Right lobe of liver (tissue), 6 donors: ENCODE data around the gene BEND3. TPM values are rescaled to one million over a fixed set of nuclear protein-coding genes. Genes with fewer than 3 reads are reported as not detected.

Experiments used
- ATAC-seq, 4 donors: fragments of 200-7000 bp; cut with Tn5 transposase; one replicate each; pipeline ENCODE4 v1.9.1; 2020; ENCODE audit warnings: mild to moderate bottlenecking in 4 of 4, moderate library complexity in 4 of 4
- DNase-seq, 3 donors: peaks; one replicate each; pipeline ENCODE4 v3.0.0-alpha.2; 2020
- H3K27ac ChIP-seq, 3 donors: fragments of 200-600 bp; one replicate each; pipeline ENCODE4 v1.8.0; 2022
- H3K27me3 ChIP-seq, 2 donors: fragments of 200-600 bp; one replicate each; pipeline ENCODE4 v1.8.0; 2022
- H3K36me3 ChIP-seq, 4 donors: fragments of 200-600 bp; sonication (generic) in 1 of 4; one replicate each; pipeline versions ENCODE4 v1.5.1 to v1.8.0; 2017 to 2022; ENCODE audit warnings: control low read depth in 1 of 4
- H3K4me1 ChIP-seq, 4 donors: fragments of 200-600 bp; sonication (generic) in 1 of 4; one replicate each; pipeline versions ENCODE4 v1.5.1 to v1.8.0; 2017 to 2022; ENCODE audit warnings: control low read depth in 1 of 4
- H3K4me3 ChIP-seq, 3 donors: fragments of 200-600 bp; one replicate each; pipeline ENCODE4 v1.8.0; 2022
- H3K9me3 ChIP-seq, 4 donors: fragments of 200-600 bp; sonication (generic) in 1 of 4; one replicate each; pipeline versions ENCODE4 v1.5.1 to v1.8.0; 2017 to 2022; ENCODE audit warnings: control low read depth in 1 of 4
- POLR2A ChIP-seq: fragments of 450-650 bp; IDR thresholded peaks from one replicate; pipeline ENCODE4 v1.6.1; 2017; ENCODE audit warnings: antibody characterized with exemption, mild to moderate bottlenecking
- WGBS: methylation state at CpG from one replicate; pipeline ENCODE4 v1.1.6; 2018; ENCODE audit warnings: low coverage, low lambda C conversion rate; ENCODE audit not compliant: insufficient coverage; ENCODE audit errors: missing lambda C conversion rate; 5-methylcytosine and 5-hydroxymethylcytosine counted together
- intact Hi-C, 2 donors: fragments of 100-400 bp; cut with DNase I; formaldehyde crosslinking; loops; one replicate each; pipeline versions ENCODE4 v1.11.2 to v1.14.1; 2022
- total RNA-seq, 6 experiments: library from RNA; depleted of rRNA in 2 of 6; stranded (reverse); fragments of >200 nt in 2 of 6; fragmentation: NEBNext Ultra II Directional in 3 of 6; extraction: Animal tissue kit (Norgen Biotek cat#: 25700) in 3 of 6; gene quantifications; one replicate each; pipeline versions ENCODE4 v1.1.0 to v1.2.4, GENCODE V29; 2016 to 2023
- TF ChIP-seq, protein P1 (sequence below), 4 donors: fragments of 200-600 bp in 3 of 4; fragments of 450-650 bp in 1 of 4; IDR thresholded peaks; one replicate each; pipeline versions ENCODE4 v1.5.1 to v1.8.0; 2016 to 2022; ENCODE audit warnings: antibody characterized with exemption in 4 of 4, mild to moderate bottlenecking in 2 of 4
- donor health status: DM: no; HTN: yes; CAD: no.
- donor health status: DM: no; HTN: no; CAD: no.
- donor health status: DM: no; HTN: no; CAD: no.
- donor health status: DM: no; HTN: yes; CAD: no.
- donor health status: DM: no; HTN: yes; CAD: no.

The BEND3 gene
- total RNA-seq, 6 experiments from 2014 or later = 0.83 to 2.7 (median 1.4) TPM

DNA sequence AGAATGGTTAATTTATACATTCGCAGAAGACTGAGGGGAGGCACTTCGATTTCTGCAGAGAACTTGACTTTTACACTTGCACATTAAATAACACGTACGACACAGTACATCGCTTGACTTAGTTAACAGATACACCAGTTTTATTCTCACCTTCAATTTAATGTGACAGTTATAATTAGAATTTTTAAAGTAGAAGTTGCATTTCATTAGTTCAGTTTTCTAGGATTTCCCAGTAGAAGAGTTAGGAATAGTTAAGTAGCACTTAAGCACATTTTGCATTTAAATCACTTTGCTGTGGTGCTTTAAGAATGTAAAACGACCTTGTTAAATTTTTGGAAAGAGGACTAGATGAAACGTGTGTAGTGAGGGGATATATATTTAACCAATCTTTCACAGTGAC is 1.6 kb upstream of the BEND3 start:
- Histone ChIP-seq H3K36me3 (no peaks in the 10 kb centered on the region), H3K4me1 (peaks cover 0 to 13% (median 6%) of the 10 kb centered on the region in 4 donors), H3K9me3 (no peaks in the 10 kb centered on the region), H3K4me3 (no peak overlapping the region), H3K27ac (no peak overlapping the region), H3K27me3 (no peaks in the 10 kb centered on the region)
- WGBS = 29% methylated on average over 7 of the region's 7 CpGs
- intact Hi-C loops = no loop called here
- no peak for ATAC-seq
- DNase-seq = no peak
- TF ChIP-seq POLR2A = no peak
- TF ChIP-seq, protein P1, sequence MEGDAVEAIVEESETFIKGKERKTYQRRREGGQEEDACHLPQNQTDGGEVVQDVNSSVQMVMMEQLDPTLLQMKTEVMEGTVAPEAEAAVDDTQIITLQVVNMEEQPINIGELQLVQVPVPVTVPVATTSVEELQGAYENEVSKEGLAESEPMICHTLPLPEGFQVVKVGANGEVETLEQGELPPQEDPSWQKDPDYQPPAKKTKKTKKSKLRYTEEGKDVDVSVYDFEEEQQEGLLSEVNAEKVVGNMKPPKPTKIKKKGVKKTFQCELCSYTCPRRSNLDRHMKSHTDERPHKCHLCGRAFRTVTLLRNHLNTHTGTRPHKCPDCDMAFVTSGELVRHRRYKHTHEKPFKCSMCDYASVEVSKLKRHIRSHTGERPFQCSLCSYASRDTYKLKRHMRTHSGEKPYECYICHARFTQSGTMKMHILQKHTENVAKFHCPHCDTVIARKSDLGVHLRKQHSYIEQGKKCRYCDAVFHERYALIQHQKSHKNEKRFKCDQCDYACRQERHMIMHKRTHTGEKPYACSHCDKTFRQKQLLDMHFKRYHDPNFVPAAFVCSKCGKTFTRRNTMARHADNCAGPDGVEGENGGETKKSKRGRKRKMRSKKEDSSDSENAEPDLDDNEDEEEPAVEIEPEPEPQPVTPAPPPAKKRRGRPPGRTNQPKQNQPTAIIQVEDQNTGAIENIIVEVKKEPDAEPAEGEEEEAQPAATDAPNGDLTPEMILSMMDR (IDR thresholded peaks at IDR 0.05) = no peak

DNA sequence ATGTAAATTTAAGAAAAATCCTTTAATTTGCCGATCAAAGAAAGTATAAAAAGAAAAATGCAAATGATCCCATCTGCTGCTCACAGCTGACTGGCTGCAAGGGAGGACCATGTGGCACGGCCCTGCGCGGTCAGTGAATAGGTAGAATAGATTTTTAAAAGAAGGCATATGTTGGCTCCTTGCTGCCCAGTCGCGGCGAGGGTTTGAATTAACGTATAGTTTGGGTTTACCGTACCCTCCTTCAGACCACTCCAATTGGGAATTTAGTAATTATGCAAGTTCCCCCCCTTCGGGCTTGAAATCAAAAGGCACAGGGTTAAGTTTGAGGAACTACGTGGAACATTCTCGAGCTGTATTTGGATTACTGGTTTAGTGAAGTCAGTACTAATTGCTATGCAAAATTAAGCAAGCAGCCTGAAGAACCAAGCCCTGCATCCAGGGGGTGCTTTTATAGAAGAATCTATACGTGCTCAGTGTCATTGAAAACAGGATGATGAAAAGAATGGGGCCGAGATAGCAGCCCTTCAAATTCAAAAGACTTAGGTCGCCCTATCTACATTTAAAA is 1.1 kb upstream of the BEND3 start:
- TF ChIP-seq, protein P1 (IDR thresholded peaks at IDR 0.05) = no peak
- no peak for TF ChIP-seq POLR2A
- Histone ChIP-seq H3K36me3 (no peaks in the 10 kb centered on the region), H3K27me3 (no peaks in the 10 kb centered on the region), H3K4me3 (peak overlapping the region; percentile 55 to 66 (median 64)), H3K9me3 (no peaks in the 10 kb centered on the region), H3K27ac (no peak overlapping the region), H3K4me1 (peaks cover 0 to 13% (median 6%) of the 10 kb centered on the region in 4 donors)
- intact Hi-C loops = no loop called here
- DNase-seq (peak in 2 of 3 donors; percentile 30 to 52), ATAC-seq (peak; percentile 19 to 54 (median 46))
- WGBS = 2% methylated on average over 15 of the region's 15 CpGs

DNA sequence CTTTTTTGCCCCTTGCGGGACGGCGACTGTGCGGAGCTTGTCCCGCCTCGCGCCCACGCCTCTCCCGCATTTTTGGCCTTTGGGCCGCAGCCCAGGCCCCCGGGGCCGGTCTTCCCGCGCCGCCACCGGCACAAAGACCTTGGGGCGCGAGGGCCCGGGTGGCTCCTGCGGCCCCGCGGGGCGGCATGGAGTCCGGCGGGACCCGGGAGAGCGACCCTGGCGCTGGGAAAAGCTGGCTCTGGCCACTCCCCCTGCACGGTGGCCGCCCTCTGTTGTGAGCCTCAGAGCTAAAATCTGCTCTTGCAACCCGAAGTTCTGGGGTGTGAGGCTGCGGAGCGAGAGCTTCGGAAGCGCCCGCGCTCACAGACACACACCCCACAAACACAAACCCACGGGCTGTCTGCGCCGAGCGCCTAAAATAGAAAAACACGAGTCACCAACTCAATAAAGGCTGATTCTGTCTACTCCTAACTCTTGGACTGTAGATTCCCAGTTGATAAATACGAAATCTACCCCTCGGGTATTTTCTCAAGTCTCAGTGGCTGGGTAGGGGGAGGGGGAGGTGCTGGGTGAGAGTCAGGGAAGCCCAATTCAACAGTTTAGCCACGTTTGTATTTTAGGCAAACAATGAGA is 496 bp upstream of the BEND3 start:
- DNase-seq (peak; percentile 52 to 60 (median 57)), ATAC-seq (peak; percentile 36 to 59 (median 54))
- H3K4me1 ChIP-seq = peaks cover 0 to 13% (median 6%) of the 10 kb centered on the region in 4 donors
- H3K9me3 ChIP-seq = no peaks in the 10 kb centered on the region
- TF ChIP-seq POLR2A = peak; percentile 8
- TF ChIP-seq, protein P1 (IDR thresholded peaks at IDR 0.05) = no peak
- no peaks in the 10 kb centered on the region for H3K36me3 ChIP-seq
- H3K27ac ChIP-seq = peak overlapping the region in 2 of 3 donors; percentile 29 to 36
- H3K27me3 ChIP-seq = no peaks in the 10 kb centered on the region
- peak overlapping the region; percentile 55 to 66 (median 64) for H3K4me3 ChIP-seq
- WGBS = 0% methylated on average over 10 of the region's 45 CpGs
- intact Hi-C loops = no loop called here

DNA sequence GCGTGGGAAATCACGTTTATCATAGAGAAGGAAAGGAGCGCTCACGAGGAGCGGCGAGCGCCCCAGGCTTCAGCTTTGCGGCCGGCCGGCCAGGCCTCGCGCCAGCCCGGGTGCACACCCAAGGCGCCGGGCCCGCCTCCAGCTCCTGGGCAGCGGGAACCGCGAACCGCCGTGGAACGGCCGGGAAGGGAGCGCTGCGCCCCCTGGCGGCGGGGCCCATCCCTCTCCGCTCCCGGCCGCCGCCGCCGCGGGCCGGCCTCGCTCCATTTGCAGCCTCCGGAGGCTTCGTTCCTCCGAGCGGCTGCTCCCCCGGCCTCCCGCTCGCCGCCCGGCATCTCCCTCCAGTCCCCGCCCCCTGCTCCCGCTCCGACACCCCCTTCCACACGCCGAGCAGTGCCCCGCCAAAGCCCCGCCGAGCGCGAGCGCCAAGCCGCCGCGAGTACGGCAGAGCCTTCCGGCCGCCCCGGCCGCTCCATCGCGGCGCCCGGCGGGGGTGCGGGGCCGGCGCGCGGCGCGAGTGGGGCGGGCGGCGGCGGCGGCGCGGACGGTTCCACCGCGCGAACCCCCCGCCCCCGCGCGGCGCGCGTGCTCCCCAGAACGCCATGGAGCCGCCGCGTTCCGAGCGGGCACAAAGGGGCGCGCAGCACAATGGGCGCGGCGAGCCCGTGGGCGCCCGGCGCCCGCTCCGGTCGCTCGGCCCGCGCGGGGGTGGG is 946 bp downstream of the BEND3 start:
- Histone ChIP-seq H3K4me3 (peak overlapping the region; percentile 55 to 66 (median 64)), H3K36me3 (no peaks in the 10 kb centered on the region), H3K27ac (peak overlapping the region in 1 of 3 donors; percentile 13), H3K9me3 (no peaks in the 10 kb centered on the region), H3K27me3 (no peaks in the 10 kb centered on the region), H3K4me1 (peaks cover 0 to 13% (median 6%) of the 10 kb centered on the region in 4 donors)
- intact Hi-C loops = no loop called here
- TF ChIP-seq POLR2A = no peak
- TF ChIP-seq, protein P1 (IDR thresholded peaks at IDR 0.05) = peak; percentile 91 to 96 (median 94)
- peak; percentile 92 to 93 (median 92) for DNase-seq
- peak; percentile 94 to 98 (median 96) for ATAC-seq
- 0% methylated on average over 16 of the region's 116 CpGs for WGBS
